Memory B cell (primary cell): Measurements from ENCODE around the gene TREML4.
"Not testable (repeated sequence)": the region's sequence is repeated elsewhere in the genome, so short reads cannot be mapped to it uniquely, and the experiment has no call there.

Experiments used
- ATAC-seq: fragments of 150-1000 bp; cut with Tn5 transposase; 2 replicates; pipeline ENCODE4 v1.10.0; 2021; ENCODE audit warnings: low read depth, mild to moderate bottlenecking, moderate library complexity
- DNase-seq, 2 donors: peaks; one replicate each; pipeline ENCODE4 v3.0.0; 2022; ENCODE audit warnings: low spot score in 2 of 2
- H3K27ac Mint-ChIP-seq: one replicate; pipeline ENCODE4 v1.8.0; 2022; ENCODE audit warnings: mild to moderate bottlenecking, moderate library complexity, mixed read lengths
- H3K27me3 Mint-ChIP-seq: one replicate; pipeline ENCODE4 v1.8.0; 2022; ENCODE audit warnings: mixed read lengths
- H3K36me3 Mint-ChIP-seq: one replicate; pipeline ENCODE4 v1.8.0; 2022; ENCODE audit warnings: mild to moderate bottlenecking, mixed read lengths
- H3K4me1 Mint-ChIP-seq: one replicate; pipeline ENCODE4 v1.8.0; 2022; ENCODE audit warnings: mixed read lengths
- H3K4me3 Mint-ChIP-seq: one replicate; pipeline ENCODE4 v1.8.0; 2022; ENCODE audit warnings: mild to moderate bottlenecking, moderate library complexity, mixed read lengths
- H3K9me3 Mint-ChIP-seq: one replicate; pipeline ENCODE4 v1.8.0; 2022; ENCODE audit warnings: mixed read lengths

TREML4 gene, protein sequence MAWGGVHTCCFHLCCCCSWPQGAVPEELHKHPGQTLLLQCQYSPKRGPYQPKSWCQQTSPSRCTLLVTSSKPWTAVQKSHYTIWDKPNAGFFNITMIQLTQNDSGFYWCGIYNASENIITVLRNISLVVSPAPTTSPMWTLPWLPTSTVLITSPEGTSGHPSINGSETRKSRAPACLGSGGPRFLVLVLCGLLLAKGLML

DNA sequence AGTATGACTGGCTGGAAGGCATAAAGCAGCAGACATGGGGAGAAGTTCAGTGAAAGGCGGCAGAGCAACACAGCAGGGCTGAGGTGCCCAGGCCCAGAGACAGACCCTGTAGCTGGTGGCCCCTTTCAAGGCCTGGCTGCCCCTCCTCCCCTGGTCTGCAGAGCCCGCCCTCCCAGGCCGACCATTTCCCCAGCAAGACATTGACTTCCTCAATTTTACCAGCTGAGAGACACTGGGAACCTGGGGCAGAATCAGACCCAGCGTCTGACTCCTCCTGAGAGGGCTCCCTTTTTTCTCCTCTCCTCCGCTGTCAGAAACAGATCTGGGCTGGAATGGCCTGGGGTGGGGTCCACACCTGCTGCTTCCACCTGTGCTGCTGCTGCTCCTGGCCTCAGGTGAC lies at the start of gene TREML4:
Gene TREML4, plus strand, starts transcription at position 254 of the 400 bp plus-strand sequence. Its CDS starts 79 bp downstream, at position 333.
- H3K27ac Mint-ChIP-seq, result no peak within 1 kb of the TSS
- peaks cover 9% of the 10 kb centered on the region for H3K4me1 Mint-ChIP-seq
- peaks cover 11% of the 10 kb centered on the region for H3K27me3 Mint-ChIP-seq
- no peaks in the 10 kb centered on the region for H3K36me3 Mint-ChIP-seq
- DNase-seq (peak in 1 of 2 donors; percentile 7), ATAC-seq (peak; percentile 77)
- H3K4me3 Mint-ChIP-seq, result peak within 1 kb of the TSS; percentile 66
- H3K9me3 Mint-ChIP-seq, result no peaks in the 10 kb centered on the region

DNA sequence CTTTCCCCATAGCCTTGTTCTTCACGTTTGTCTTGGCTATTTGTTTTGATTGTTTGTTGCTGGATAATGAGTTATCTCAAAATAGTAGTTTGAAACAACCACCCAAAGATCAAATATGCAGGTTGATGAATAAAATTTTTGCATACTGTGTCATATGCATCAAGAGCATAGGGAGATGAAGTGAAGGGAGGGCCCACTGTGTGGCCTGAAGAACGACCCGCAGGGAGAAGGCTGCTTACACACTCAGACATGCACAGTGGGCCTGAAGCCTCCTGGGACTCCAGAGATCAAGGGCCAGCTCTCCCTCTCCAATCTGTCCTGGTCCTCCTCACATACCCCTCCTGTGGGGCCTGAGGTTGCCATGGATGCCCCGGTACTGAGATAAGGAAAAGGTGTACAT lies 49.0 kb upstream of the TREML4 start:
- ATAC-seq (no peak), DNase-seq (no peak)
- Mint-ChIP-seq H3K9me3 (no peaks in the 10 kb centered on the region), H3K27ac (no peak overlapping the region), H3K27me3 (peaks cover 2% of the 10 kb centered on the region), H3K4me3 (no peak overlapping the region), H3K4me1 (peaks cover 12% of the 10 kb centered on the region), H3K36me3 (no peaks in the 10 kb centered on the region)

DNA sequence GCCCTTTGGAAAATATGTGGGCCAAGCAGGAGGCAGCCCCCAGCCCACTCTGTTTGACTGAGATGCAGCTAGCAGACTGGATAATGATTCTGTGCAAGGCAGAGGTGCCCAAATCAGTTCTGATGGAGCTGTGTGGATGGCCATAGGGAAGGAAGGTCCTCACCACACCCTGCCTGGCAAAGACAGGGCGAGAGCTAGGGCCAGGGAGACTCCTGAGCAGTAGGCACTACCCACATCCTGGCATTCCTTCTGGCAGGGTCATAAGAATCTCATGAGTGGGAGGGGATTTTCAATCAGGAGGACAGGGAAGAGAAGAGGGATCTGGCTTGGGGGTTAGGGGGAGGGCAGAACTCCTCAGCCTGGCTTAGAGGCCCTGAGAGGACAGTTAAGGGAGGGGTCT lies 46.6 kb upstream of the TREML4 start:
- Mint-ChIP-seq H3K36me3 (no peaks in the 10 kb centered on the region), H3K4me1 (peaks cover 25% of the 10 kb centered on the region), H3K27ac (no peak overlapping the region), H3K4me3 (no peak overlapping the region), H3K27me3 (peaks cover 2% of the 10 kb centered on the region), H3K9me3 (no peaks in the 10 kb centered on the region)
- ATAC-seq, result no peak
- DNase-seq, result no peak

DNA sequence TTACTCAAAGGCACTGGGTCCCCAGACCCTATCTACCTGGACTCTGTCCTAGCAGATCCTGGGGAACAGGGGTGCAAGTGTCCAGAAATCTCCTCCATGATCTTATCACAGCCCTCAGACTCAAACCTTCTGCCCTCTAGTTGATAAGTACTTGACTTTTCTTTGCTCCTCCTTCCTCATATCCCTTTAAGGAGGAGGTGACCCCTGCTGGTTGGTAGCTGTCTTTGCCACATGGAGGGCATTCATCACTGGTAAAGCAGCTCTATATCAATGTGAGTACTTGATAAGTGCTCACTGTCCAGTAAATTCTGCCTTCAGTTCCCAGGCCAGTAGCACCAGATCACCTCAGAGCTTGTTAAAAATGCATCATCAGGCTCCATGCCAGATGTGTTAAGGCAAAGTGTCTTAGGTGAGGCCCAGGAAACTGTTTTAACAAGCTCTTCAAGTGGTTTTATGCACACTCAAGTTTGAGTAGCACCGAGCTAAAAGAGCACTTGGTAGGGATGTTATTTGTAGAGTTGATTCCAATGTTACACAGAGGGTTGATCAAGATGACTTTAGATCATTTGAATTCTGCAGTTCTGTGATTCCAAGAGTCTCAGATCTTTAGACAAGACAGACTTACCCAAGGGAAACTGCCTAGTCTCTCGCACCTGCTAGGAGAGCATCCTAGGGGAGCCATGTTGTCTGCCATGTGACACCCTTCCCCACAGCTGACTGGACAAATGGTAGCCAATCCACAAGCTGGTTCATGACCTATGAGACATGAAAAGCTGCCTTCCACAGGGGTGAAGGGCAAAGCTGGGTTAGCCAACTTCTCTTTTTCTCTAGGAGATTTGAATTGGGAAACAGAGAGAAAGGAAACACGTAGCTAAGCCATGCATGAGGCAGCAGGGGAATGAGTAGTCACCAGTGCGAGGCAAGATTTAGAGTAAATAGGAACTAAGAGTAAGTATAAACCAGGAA lies 45.8 kb upstream of the TREML4 start:
- Mint-ChIP-seq H3K27ac (peak overlapping the region; percentile 7), H3K27me3 (peaks cover 2% of the 10 kb centered on the region), H3K4me3 (no peak overlapping the region), H3K36me3 (no peaks in the 10 kb centered on the region), H3K4me1 (peaks cover 25% of the 10 kb centered on the region), H3K9me3 (no peaks in the 10 kb centered on the region)
- DNase-seq (peak in 1 of 2 donors; percentile 42), ATAC-seq (peak; percentile 88)

DNA sequence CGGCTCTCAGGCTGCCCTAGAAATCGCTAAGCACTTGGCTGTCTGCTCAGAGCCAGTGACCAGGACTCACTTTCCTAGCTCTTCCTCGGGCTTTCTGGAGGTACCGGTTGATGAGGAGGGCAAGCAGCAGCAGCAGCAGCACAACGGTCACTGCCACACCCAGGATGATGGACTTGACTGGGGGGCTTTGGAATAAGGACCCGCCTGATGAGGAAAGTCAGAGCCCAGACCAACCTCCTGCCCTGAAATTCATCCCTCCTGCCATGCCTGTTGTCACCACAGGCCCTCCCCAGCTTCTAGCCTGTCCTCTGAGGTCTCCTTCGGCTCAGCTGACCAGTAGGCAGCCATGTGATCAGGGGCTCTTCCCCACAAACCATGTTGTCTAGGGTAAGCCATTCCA lies 43.4 kb upstream of the TREML4 start:
- Mint-ChIP-seq H3K9me3 (no peaks in the 10 kb centered on the region), H3K27me3 (no peaks in the 10 kb centered on the region), H3K4me3 (no peak overlapping the region), H3K4me1 (peaks cover 29% of the 10 kb centered on the region), H3K36me3 (peaks cover 4% of the 10 kb centered on the region), H3K27ac (peak overlapping the region; percentile 84)
- DNase-seq, result no peak
- no peak for ATAC-seq

DNA sequence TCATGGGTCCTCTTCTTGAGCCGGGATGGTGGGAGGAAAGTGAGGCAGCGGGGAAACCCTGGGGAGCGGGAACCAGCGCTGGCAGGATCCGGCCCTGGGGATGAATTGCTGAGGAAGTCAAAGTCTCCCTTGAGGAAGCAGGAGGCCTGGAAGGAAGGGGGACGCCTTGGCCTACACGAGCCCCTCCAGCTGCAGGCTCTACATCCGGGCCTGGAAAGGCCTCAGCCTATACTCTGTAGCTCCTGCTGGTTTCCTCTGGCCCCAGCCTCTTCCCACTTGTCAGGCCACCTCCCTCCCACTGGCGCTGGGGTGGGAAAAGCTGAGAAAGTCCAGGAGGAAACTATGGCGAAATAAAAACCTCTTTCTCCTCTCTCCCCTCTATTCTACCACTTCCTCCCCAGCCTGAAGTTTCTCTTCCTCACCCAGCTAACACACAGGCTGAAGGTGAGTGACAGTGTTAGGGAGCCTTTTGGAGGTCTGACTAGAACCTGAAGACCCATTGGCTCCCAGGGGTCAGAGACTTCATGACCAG lies 42.1 kb upstream of the TREML4 start:
- peaks cover 29% of the 10 kb centered on the region for H3K4me1 Mint-ChIP-seq

DNA sequence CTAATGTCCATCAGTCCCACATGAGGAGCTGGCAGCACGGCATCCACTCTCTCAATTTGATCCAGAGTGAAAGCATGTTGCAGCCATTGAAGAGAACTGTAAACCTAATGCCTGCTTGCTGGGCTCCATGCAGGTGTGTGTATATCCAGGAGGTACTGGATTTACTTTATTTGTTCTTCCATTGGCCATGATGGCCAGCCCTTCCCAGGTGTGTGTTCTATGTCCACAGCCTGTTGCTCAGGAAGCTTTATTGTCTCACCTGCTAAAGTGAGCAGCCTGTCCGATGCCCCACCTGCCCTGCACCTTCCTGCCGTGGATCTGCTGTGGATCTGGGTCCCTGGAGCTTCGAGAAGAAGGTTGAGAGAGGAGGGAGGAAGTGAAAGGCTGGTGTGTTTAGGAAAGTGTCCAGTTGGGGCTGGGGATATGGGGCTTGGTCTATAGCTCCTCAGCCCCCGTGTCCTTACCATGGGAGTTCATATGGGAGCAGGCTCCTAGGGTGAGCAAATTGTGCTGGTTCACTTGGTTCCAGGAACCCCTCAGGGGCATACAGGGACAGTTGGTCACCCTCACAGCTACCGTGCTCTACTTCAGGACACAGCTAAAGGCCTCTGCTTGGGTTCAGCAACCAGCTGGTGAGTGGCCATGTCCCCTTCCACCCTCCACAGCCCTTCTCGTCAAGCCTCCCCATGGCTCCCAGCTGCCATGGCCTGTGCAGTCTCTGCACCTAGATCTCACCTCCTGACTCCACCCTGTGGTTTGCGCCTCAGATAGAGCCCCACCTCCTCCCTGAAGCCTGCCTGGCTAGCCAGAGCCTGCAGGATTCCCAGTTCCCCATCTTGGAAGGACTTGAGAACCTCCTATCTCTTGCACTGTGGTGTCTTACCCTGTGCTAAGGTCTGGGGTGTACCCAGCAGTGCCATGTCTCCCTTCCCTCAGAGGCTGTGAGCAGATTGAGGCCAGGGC lies 39.9 kb upstream of the TREML4 start:
- Mint-ChIP-seq H3K36me3 (peaks cover 19% of the 10 kb centered on the region), H3K27me3 (no peaks in the 10 kb centered on the region), H3K9me3 (peaks cover 2% of the 10 kb centered on the region), H3K4me3 (no peak overlapping the region), H3K4me1 (peaks cover 23% of the 10 kb centered on the region), H3K27ac (no peak overlapping the region)
- ATAC-seq (no peak), DNase-seq (no peak)

More for the DNA sequence above, 42.1 kb upstream of the TREML4 start:
- Mint-ChIP-seq H3K27me3 (no peaks in the 10 kb centered on the region), H3K9me3 (peaks cover 2% of the 10 kb centered on the region), H3K27ac (peak overlapping the region; percentile 61), H3K4me3 (peak overlapping the region; percentile 45), H3K36me3 (peaks cover 9% of the 10 kb centered on the region)
- ATAC-seq (peak; percentile 43), DNase-seq (no peak)

DNA sequence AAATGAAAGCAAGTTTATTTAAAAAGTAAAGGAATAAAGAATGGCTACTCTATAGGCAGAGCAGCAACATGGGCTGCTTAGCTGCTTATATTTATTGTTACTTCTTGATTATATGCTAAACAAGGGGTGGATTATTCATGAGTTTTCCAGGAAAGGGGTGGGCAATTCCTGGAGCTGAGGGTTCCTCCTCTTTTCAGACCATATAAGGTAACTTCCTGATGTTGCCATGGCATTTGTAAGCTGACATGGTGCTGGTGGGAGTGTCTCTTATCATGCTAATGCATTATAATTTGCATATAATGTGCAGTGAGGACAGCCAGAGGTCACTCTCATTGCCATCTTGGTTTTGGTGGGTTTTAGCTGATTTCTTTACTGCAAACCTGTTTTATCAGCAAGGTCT lies 39.1 kb upstream of the TREML4 start:
- Mint-ChIP-seq H3K4me1 (peaks cover 30% of the 10 kb centered on the region), H3K36me3 (peaks cover 25% of the 10 kb centered on the region)
- H3K9me3 Mint-ChIP-seq, ATAC-seq, H3K4me3 Mint-ChIP-seq, H3K27me3 Mint-ChIP-seq, H3K27ac Mint-ChIP-seq, DNase-seq: not testable (repeated sequence)

DNA sequence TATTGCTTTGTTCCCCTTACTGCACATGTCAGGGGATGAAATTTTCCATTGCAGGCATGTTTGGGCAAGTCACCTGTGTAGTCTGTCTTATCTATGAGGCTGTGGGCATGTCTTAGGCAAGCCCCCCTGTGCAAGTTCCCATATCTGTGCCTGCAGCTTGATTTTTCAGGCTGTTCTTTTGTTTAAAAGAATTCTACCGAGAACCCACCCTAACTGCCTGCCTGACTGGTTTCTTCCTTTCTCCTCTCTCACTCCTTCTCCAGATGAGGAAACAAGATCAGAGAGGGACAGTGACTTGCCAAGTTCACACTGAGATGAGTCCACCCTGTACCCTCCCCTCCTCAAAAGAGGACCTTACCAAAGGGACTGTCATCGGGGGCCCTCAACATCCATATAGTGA lies 38.2 kb upstream of the TREML4 start:
- Mint-ChIP-seq H3K36me3 (peaks cover 33% of the 10 kb centered on the region), H3K27ac (no peak overlapping the region), H3K9me3 (peaks cover 2% of the 10 kb centered on the region), H3K4me3 (no peak overlapping the region), H3K4me1 (peaks cover 33% of the 10 kb centered on the region), H3K27me3 (no peaks in the 10 kb centered on the region)
- ATAC-seq, result no peak
- DNase-seq, result no peak

DNA sequence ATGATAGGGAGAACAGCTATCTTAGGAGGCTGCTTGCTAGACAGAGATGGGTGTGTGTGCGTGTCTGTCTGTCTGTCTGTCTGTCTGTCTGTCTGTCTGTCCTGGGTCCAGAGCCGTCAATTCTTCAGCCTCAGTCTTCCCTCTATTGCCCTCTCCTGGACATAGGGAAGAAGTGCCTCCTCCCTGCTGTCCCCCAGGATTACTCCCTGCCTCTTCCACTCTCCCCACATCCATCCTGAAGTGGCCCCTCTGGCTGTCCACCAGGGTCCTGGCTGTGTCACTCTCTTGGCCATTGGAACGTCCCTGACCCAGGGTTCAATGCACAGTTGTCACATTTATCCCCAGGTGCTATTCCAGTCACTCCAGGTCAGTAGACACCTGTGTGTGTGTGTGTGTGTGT lies 37.4 kb upstream of the TREML4 start:
- no peak overlapping the region for H3K4me3 Mint-ChIP-seq

DNA sequence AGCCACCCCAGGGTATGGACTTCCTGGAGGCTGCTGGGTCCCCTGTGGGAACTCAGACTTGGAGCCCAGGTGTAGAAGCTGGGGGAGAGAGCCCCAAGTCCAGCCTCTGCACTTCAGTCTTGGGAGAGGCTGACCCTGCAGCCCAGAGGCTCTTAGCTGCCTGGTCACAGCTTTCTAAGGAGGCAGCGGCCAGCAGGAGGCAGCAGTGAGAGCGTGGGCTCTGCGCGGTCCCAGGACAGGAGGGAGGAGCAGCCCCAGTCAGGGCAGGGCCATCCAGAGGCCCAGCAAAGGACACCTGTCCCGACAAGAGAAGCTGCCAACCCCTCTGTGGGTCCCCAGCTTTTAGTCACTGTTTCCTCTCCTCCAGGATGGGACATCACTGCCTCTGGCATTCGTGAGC lies 36.6 kb upstream of the TREML4 start:
- Mint-ChIP-seq H3K4me3 (no peak overlapping the region), H3K4me1 (peaks cover 29% of the 10 kb centered on the region), H3K27ac (no peak overlapping the region), H3K9me3 (peaks cover 2% of the 10 kb centered on the region), H3K27me3 (no peaks in the 10 kb centered on the region), H3K36me3 (peaks cover 44% of the 10 kb centered on the region)
- ATAC-seq (peak; percentile 38), DNase-seq (no peak)

More for the DNA sequence above, 37.4 kb upstream of the TREML4 start:
- Mint-ChIP-seq H3K27me3 (no peaks in the 10 kb centered on the region), H3K27ac (peak overlapping the region; percentile 8), H3K36me3 (peaks cover 40% of the 10 kb centered on the region), H3K9me3 (peaks cover 2% of the 10 kb centered on the region), H3K4me1 (peaks cover 31% of the 10 kb centered on the region)
- DNase-seq, result no peak
- ATAC-seq, result no peak

DNA sequence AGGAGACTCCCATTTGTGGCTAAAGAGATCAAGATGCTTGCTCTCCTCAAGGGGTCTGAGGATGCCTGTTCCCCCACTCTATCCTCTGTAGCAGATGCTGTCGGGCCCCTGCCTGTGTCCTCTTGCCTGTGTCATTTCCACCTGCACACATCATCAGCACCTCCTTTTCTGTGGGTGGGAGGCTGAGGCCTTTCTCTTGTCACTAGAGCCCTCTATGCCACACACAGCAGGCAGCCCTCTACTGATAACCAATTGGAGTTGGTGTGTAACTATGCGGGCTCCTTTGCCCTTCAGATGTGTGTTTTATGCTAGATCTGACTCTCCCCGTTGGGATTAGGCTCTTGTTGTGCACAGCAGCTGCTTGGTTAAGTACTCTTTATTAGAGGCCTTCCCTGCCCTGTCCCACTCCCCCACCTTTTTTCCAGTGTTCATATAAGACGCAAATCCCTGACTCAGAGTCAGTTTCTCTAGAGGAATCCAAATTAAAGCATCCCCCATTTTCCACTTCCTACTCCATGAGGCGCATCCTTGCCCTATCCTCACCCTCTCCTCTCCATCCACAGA lies 34.9 kb upstream of the TREML4 start:
- no peaks in the 10 kb centered on the region for H3K27me3 Mint-ChIP-seq
- peak overlapping the region; percentile 45 for H3K27ac Mint-ChIP-seq
- H3K36me3 Mint-ChIP-seq, result peaks cover 50% of the 10 kb centered on the region
- ATAC-seq (no peak), DNase-seq (no peak)
- no peak overlapping the region for H3K4me3 Mint-ChIP-seq
- H3K4me1 Mint-ChIP-seq, result peaks cover 37% of the 10 kb centered on the region
- peaks cover 2% of the 10 kb centered on the region for H3K9me3 Mint-ChIP-seq

DNA sequence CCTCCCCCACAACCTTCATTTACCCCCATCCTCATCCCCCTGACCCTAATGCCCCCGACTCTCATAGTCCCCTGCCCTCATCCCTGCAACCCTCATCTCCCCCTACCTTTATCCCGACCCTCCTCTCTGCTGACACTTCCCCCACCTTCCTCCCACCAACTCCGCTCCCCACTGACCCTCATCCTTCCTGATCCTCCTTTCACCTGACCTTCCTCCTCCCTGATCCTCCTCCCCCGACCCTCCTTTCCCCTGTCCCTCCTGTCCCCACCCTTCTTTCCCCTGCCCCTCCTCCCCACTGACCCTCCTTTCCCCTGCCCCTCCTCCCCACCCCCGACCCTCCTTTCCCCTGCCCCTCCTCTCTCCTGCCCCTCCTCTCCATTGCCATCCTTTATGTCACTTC lies 34.3 kb upstream of the TREML4 start:
- H3K9me3 Mint-ChIP-seq, result peaks cover 2% of the 10 kb centered on the region
- no peaks in the 10 kb centered on the region for H3K27me3 Mint-ChIP-seq
- H3K27ac Mint-ChIP-seq, result peak overlapping the region; percentile 45
- peaks cover 35% of the 10 kb centered on the region for H3K4me1 Mint-ChIP-seq
- H3K36me3 Mint-ChIP-seq, result peaks cover 50% of the 10 kb centered on the region
- H3K4me3 Mint-ChIP-seq, result no peak overlapping the region
- ATAC-seq (no peak), DNase-seq (no peak)
